ENCODE data around the gene CENPN.

Gene CENPN, protein sequence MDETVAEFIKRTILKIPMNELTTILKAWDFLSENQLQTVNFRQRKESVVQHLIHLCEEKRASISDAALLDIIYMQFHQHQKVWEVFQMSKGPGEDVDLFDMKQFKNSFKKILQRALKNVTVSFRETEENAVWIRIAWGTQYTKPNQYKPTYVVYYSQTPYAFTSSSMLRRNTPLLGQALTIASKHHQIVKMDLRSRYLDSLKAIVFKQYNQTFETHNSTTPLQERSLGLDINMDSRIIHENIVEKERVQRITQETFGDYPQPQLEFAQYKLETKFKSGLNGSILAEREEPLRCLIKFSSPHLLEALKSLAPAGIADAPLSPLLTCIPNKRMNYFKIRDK

DNA sequence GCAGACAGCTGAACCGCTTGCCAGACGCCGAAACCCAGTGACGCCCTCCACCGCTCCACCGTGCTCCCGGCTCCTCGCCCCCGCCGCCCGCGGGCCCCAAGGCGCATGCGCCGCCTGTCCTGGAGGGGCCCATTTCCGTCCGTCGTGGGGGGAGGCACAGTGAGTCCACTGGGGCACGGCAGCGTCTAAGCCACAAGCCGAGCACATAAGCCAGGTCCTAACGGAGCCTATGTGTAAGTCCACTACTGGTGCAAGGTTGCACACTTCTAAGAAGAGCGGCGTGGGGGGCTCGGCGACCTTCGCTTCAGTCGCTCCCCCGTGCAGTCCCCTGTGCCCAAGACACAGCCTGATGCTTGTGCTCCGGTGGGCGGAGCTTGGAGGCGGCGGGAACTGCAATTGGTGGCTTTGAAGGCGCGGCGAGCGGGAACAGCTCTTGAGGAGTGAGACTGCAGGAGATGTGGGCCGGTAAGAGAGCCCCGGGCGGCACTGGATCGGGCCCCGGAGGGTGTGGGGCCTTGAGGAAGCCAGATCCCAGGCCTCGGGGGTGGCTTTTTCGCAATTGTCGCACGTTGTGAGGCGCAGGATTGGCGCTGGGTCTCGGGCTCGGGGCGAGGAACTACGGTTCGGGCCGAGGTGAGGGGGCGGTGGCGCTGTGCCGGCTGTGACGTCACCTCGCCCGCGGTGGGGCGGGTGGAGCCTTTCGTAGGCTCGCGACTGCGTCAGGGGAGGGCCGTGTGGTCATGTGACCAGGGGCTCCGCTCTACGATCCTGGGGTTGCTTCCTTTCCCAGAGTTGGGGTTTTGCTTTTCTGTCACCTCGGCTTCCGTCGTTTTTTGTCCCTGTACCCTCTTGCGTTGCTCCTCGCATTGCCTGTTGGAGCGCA lies at the start of gene CENPN, which contains the start of gene CMC2:
CENPN (plus strand) TSS at position 402 of the 883 bp plus-strand sequence. CDS start 4,726 bp downstream, outside the sequence.
CMC2 (minus strand) TSS at position 73 of the 883 bp plus-strand sequence. CDS start 9,491 bp downstream, outside the sequence.
- H3K4me3 ChIP-seq (ENCODE audit: low read depth, low read length) = peak within 1 kb of the TSS; percentile 95

DNA sequence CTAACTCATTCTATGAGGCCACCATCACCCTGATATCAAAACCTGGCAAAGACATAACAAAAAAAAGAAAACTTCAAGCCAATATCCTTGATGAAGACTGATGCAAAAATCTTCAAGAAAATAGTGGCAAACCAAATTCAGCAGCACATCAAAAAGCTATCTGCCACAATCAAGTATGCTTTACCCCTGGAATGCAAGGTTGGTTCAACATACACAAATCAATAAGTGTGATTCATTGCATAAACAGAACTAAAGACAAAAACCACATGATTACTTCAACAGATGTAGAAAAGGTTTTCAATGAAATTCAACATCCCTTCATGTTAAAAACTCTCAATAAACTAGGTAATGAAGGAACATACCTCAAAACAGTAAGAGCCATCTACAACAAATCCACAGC lies 48.7 kb upstream of the CENPN start:
- H3K4me3 ChIP-seq (ENCODE audit: low read depth, low read length) = no peak overlapping the region

DNA sequence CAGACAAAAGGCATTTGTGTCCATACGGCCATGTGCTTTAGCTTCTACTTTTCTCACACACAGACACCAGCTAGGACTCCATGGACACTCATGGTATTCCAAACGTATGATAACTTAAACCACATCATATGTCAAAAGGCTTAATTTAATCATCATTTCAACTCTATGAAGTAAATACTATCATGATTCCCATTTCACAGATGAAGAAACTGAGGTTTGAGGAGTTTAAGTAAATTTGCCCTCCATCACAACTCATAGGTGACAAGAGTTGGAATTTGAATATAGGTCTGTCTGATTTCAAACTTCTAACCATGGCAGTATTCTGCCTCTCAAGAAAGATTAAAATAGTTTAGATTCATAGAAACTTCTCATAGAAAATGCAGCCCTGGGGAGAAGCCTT lies 44.1 kb upstream of the CENPN start:
- no peak overlapping the region for H3K4me3 ChIP-seq (ENCODE audit: low read depth, low read length)

DNA sequence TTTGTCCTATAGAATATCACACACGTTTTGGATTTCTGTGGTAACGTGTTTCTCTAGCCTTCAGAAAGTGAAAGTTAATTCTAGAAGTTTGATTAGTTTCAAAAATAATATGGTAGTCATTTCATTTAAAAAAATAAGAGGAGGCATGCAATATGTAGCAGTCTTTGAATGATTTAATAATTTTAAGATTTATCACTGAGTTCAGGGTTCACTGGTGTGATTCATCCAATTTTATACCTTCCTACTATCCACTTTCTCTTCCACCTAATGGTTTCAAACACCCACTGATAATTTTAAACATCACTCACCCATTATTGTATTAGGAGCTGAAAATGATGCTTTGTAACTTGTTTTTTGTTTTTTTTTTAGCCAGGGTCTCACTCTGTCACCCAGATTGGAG lies 42.7 kb upstream of the CENPN start:
- no peak overlapping the region for H3K4me3 ChIP-seq (ENCODE audit: low read depth, low read length)

DNA sequence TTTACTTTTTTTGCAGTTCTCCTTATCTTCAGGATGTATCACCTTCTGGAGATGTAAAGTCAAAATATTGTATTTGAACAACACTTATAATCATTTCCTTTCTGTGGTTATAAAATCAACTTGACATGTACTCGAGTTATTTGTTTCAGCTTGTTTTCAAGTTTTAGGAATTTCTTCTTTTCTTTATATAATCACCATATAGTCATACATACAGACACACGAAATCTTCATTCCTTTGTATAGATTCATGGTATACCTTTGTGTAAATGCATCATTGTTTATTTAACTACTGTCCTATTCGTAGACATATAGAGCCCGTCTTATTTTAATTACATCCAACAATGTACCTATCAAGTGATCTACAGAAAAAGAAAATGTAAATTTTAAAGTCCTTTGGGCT lies 40.4 kb upstream of the CENPN start:
- no peak overlapping the region for H3K4me3 ChIP-seq (ENCODE audit: low read depth, low read length)

DNA sequence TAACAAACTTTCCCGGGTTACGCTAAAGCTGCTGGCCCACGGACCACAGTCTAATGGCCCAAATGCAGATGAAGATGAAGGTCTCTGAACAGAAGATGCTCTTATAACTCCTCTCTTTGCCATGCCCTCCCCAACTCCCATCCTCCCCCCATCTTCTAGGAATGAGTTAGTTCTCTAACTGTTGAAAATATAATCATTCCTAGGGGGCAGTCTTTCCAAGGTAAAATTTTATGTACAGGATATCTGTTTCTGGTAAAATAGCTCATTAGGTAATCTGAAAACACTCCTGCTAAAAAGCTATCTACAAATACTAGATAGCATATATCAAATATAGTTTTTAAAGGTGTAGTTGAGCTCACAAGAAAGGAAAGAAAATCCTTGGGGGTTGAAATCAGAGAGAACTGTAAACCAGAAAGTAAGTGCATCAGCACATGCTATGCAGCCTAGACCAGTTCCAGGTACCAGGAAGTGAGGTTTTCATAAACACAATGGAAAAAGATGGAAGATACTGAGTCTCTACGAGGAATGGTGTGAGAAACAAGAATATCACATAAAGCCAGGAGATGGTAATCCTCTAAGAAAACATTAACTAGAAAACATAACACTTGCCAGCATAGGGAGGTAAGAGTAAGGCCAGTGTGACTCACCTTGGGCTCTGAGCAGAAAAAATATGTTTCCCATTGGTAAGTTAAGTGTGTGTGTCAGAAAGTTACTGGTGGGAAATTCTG lies 38.5 kb upstream of the CENPN start:
- H3K4me3 ChIP-seq (ENCODE audit: low read depth, low read length) = no peak overlapping the region

DNA sequence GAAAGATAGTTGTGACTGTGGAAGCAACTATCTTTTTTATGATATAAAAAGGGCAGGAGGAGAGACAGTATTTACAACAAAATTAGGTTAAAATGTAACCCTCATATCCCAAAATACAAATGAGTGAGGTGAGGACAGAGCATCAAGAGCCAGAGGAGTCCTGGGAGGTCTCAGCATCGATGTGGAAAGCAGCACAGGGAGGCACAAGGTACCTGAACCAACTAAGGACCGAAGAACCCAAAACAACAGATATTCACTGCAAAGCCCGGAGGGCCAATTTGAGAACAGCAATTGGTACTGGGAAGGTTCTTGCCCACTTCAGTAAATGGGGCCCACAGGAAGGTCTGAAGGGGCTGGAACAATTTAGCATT lies 37.9 kb upstream of the CENPN start:
- no peak overlapping the region for H3K4me3 ChIP-seq (ENCODE audit: low read depth, low read length)

DNA sequence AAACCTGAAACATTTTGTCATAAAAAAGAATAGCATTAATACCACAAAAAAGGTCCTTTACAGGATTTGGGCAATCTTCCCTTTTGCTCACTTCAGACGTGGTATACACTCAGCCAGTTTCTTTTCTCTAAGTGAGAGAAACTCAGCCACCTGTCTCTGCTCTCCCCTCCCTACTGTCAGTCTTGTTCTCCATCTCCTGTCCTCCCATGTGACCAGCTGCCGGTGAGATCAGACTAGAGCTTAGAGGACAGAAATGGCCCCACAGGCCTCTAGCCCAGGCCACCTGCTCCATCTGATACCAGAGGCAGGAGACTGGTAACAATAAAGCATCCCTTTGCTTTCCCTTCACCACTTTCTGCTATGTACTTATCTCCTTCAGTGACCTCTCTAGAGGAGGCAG lies 35.2 kb upstream of the CENPN start:
- H3K4me3 ChIP-seq (ENCODE audit: low read depth, low read length) = no peak overlapping the region

DNA sequence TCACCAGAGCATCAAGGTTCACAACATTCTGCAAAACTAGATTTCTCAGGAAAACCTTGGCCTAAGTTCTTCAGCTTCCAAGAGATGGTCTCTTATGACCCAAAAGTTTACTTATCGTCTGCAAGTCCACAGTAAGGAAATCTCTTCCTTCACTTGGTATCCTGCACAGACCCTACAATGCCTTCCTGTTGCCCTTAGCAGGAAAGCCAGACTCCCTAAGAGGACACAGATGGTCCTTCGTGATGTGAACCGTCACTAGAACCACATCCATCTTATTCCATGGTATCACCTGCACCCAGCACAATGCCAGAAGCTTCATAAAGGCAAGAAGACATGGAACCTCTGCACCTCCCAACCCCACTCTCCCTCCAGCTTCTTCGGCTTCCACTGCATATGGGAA lies 34.4 kb upstream of the CENPN start:
- no peak overlapping the region for H3K4me3 ChIP-seq (ENCODE audit: low read depth, low read length)

DNA sequence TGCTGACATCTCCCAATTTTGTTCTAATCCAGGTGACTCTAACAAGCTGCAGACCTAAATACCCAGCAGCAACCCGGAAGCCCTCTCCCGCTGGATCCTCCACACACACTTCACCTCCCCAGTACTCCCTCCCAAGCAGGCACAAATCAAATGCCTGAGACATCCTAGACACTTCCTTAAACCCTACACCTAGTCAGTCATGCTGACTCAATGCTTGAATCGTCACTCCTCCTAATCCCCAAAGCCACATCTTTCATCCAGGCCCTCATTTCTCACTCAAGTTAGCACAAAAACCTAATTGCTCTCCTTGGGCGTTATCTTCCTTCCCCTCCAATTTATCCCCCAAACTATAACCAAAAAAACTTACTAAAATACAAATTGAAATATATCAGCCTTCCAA lies 33.0 kb upstream of the CENPN start:
- no peak overlapping the region for H3K4me3 ChIP-seq (ENCODE audit: low read depth, low read length)

DNA sequence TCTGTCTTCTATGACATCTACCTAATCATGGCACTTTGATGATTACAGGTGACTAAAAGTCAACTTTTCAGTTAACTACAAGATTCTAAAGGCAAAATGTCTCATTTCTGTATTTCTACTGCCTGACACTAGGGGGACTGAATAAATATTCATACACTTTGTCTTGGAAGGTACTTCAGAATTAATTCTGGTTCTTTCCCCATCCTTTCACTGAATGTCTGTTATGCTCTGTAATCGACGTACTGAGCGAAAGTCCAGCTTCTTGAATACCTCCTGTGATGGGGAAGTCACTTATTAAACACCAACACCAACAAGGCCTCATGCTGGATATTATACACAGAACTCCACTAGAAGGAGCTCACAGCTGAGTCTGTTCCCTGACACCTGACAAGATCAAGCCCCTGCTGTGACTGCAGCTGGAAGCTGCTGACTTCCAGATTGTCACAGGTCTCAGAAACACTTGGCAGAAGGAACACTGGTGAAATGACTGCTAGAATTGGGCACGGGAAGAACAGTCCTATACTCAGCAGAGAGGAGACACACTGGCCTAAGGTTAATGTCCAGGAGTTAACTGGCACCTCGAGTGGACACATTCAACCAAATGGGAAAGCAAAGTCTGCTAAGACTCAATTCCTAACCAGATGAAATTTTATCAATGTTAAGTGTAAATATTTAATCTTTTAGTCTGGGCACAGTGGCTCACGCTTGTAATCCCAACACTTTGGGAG lies 32.2 kb upstream of the CENPN start:
- H3K4me3 ChIP-seq (ENCODE audit: low read depth, low read length) = no peak overlapping the region

DNA sequence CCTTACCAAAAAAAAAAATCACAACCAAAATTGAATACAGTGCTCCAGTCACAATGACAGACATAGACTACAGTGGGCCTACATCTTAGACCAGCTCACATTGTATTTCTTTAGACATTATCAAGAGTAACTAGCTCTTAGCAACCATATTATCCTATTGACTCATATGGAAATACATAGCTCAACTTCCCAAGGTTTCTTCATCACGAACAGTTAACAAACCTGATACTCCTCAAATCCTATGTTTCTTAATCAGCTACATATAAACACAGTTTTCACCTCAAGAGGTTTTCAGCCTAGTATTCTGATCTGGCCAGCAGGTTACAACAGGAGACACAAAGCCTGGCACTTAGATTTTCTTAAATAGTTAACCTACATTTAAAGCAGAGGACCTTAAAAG lies 30.1 kb upstream of the CENPN start:
- H3K4me3 ChIP-seq (ENCODE audit: low read depth, low read length) = no peak overlapping the region

DNA sequence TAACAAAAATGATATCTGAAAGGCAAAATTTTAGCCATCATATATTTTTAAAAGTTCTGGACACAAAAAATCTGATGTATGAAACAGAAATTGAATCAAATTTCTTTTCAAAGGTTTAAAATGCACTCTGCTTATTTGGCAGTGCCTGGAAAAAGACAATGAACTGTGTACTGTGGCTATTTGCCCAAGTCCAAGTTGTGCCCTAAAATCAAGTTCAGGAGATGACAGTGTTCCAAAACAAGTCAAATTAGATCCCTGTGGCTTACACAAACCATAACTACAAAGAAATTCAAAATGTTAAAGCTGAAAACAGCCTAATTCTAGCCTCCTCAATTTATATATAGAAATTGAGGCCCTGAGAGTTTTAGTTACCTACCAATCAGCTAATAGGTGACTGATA lies 25.9 kb upstream of the CENPN start:
- H3K4me3 ChIP-seq (ENCODE audit: low read depth, low read length) = no peak overlapping the region

DNA sequence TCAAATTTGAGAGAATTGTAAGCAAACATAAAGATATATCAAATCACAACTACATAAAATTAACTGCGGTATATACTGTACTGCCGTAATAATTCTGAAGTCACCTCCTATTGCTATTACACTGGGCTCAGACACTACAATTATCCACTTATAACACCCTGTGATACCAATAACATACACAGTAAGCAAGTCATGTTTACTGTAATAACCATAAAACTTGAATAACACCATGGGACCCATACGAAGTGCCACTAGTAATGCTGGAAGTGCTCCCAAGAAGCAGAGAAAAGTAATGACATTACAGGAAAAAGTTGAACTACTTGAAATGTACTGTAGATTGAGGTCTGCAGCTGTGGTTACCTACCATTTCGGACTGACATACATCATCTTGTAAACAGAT lies 24.4 kb upstream of the CENPN start:
- H3K4me3 ChIP-seq (ENCODE audit: low read depth, low read length) = no peak overlapping the region

DNA sequence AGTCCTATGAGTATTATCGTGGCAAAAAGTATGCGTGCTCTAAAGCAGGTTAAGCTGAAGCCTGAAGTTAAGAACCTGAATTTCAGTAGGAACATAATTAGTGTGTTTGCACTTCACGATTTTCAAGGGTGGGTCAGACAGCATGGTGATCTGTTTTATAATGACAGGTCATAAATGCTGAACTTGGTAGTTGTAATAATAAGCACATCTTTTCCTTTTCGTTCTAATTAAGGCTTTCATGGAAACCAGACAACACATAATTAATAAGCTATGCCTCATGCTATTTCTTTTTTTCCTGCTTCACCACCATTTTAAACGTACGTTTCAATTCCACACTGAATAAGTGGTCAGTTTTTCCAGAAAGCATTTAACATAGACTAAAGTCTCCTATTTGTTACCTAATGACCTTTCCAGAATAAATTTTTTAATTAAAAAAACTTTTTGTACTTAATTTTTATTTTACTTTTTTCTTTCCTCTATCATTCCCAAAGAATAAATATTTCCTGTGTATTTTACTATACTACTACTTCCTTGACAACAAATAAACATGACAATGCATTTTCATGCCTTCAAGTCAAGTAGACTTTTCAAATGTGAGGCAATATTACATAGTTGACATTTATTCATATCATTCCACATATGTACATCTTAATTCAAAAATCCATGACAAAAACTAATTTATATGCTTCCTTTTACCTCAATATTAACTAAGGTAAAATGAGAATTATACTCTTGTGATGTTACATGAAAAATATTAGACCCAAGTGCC lies 22.7 kb upstream of the CENPN start:
- H3K4me3 ChIP-seq (ENCODE audit: low read depth, low read length) = no peak overlapping the region

DNA sequence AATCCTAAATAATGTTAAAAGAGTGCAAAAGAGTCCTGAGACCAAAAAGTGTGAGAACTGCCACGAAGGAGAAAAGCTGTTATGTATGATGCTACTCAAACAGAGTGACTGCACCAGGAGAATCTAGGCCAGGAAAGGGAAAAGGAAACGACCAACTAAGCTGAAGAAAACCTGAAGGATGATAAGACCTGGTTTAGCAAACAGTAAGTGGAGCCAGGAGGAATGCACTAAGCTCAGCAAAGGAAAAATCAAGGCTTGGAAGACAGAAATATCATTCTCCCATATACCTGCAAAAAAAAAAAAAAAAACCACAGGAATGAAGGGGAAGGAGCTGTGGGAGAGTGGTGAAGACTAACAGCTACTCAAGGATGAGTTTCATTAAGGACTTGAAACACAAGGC lies 21.4 kb upstream of the CENPN start:
- no peak overlapping the region for H3K4me3 ChIP-seq (ENCODE audit: low read depth, low read length)

DNA sequence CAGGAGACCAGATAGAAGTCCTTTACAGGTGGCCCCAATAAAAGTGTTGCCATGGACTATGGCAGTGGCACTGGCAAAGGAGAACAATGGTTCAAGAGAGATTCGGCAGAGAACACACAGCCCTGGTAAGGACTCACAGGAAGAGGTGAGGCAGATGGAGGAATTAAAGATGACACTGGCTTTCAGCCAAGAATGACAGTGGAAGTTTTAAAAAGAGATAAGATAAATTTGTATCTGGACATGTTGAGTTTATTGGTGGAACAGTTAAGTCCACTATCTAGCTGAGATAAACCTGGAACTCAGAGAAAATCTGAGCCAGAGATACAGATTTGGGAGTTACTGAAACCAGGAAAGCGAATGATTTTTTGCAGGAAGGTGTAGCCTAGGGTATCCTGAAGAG lies 20.5 kb upstream of the CENPN start:
- no peak overlapping the region for H3K4me3 ChIP-seq (ENCODE audit: low read depth, low read length)

DNA sequence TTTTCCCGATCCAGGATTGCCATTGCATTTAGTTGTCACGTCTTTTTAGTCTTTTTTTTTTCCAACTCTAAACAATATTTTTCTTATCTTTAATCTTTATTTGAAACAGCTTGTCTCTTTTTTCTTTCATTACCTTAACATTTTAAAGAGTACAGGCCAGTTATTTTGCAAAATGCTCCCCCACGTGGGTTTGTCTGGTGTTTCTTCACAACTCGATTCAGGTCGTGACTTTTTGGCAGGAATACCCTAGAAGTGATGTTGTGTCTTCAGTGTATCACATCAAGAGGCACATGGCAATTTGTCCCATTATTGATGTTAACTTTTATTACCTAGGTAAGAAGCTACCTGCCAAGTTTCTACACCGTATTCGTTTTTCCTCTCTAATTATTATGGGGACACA lies 18.3 kb upstream of the CENPN start:
- no peak overlapping the region for H3K4me3 ChIP-seq (ENCODE audit: low read depth, low read length)

DNA sequence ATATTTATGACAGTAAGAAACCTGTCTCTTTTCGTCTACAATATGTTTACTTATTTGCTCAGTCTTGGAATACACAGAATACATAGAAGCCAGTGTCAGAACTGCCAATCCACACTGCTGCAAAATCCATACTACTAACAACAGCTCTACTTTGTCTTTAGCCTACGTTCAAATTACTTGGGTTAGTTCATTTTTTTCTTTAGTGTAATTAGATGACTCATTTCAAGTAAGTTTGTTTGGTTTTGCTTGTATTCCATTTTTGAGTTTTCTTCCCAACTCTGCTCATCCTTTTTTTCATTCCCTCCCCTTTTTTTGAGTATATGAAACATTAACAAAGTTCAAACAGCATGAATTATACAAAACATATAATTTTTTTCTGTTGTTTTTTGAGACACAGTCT lies 17.2 kb upstream of the CENPN start:
- no peak overlapping the region for H3K4me3 ChIP-seq (ENCODE audit: low read depth, low read length)

DNA sequence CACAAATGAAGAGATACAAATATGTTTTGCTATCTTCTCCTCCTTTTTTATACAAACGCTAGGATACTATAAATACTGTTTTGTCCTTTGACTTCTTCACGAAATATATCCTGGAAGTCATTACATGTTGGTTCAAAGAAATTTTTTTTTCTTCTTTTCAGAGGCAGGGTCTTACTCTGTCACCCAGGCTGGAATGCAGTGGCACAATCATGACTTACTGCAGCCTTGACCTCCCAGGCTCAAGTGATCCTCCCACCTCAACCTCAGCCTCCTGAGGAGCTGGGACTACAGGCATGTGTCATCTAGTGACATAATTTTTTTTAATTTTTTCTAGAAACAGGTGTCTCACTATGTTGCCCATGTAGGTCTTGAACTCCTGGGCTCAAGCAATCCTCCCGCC lies 16.4 kb upstream of the CENPN start:
- H3K4me3 ChIP-seq (ENCODE audit: low read depth, low read length) = no peak overlapping the region
